ENCODE data around the gene PM20D1.

The PM20D1 gene

GRCh38 chr1:205792961-205793673 is 56.8 kb downstream of the PM20D1 start:
- FAIRE-seq (no peak), DNase-seq (ENCODE audit: insufficient read length, low spot score) (no peak)
- TF ChIP-seq POLR2A (IDR thresholded peaks at IDR 0.05; ENCODE audit: low read depth, low read length) (no peak), POLR2AphosphoS5 (IDR thresholded peaks at IDR 0.05; ENCODE audit: low read depth, low read length) (no peak), POU2F2 (IDR thresholded peaks at IDR 0.05; ENCODE audit: low read depth, low read length) (no peak), PAX5 (IDR thresholded peaks at IDR 0.05; ENCODE audit: insufficient read depth, low read length, severe bottlenecking) (no peak), SPI1 (IDR thresholded peaks at IDR 0.05; ENCODE audit: low read depth, low read length) (no peak), TAF1 (IDR thresholded peaks at IDR 0.05; ENCODE audit: low read depth, low read length) (no peak)

- TF ChIP-seq TAF1 (IDR thresholded peaks at IDR 0.05; ENCODE audit: low read depth, low read length) = no peak
- TF ChIP-seq POLR2AphosphoS5 (IDR thresholded peaks at IDR 0.05; ENCODE audit: low read depth, low read length) = no peak
- no peak for TF ChIP-seq PAX5 (IDR thresholded peaks at IDR 0.05; ENCODE audit: insufficient read depth, low read length, severe bottlenecking)
- FAIRE-seq = no peak
- DNase-seq (ENCODE audit: insufficient read length, low spot score) = no peak
These were observed 57.5 kb downstream of the PM20D1 start for GRCh38 chr1:205792481-205792881.

- peak; percentile 60 for DNase-seq (ENCODE audit: insufficient read length, low spot score)
- no peak for TF ChIP-seq POLR2A (IDR thresholded peaks at IDR 0.05; ENCODE audit: low read depth, low read length)
- no peak for TF ChIP-seq TAF1 (IDR thresholded peaks at IDR 0.05; ENCODE audit: low read depth, low read length)
- no peak for TF ChIP-seq SPI1 (IDR thresholded peaks at IDR 0.05; ENCODE audit: low read depth, low read length)
- no peak for TF ChIP-seq POLR2AphosphoS5 (IDR thresholded peaks at IDR 0.05; ENCODE audit: low read depth, low read length)
- TF ChIP-seq PAX5 (IDR thresholded peaks at IDR 0.05; ENCODE audit: insufficient read depth, low read length, severe bottlenecking) = no peak
- TF ChIP-seq POU2F2 (IDR thresholded peaks at IDR 0.05; ENCODE audit: low read depth, low read length) = no peak
- FAIRE-seq = peak; percentile 47
These were observed 58.3 kb downstream of the PM20D1 start for GRCh38 chr1:205791568-205792180.

GRCh38 chr1:205787287-205787916 is 62.5 kb downstream of the PM20D1 start:
- no peak for TF ChIP-seq TAF1 (IDR thresholded peaks at IDR 0.05; ENCODE audit: low read depth, low read length)
- TF ChIP-seq SPI1 (IDR thresholded peaks at IDR 0.05; ENCODE audit: low read depth, low read length) = no peak
- TF ChIP-seq POLR2A (IDR thresholded peaks at IDR 0.05; ENCODE audit: low read depth, low read length) = no peak
- TF ChIP-seq PAX5 (IDR thresholded peaks at IDR 0.05; ENCODE audit: insufficient read depth, low read length, severe bottlenecking) = no peak
- TF ChIP-seq POU2F2 (IDR thresholded peaks at IDR 0.05; ENCODE audit: low read depth, low read length) = no peak
- TF ChIP-seq POLR2AphosphoS5 (IDR thresholded peaks at IDR 0.05; ENCODE audit: low read depth, low read length) = no peak
- FAIRE-seq = no peak

GRCh38 chr1:205786601-205787000 is 63.3 kb downstream of the PM20D1 start:
- no peak for FAIRE-seq
- DNase-seq (ENCODE audit: insufficient read length, low spot score) = no peak
- no peak for TF ChIP-seq POU2F2 (IDR thresholded peaks at IDR 0.05; ENCODE audit: low read depth, low read length)
- no peak for TF ChIP-seq PAX5 (IDR thresholded peaks at IDR 0.05; ENCODE audit: insufficient read depth, low read length, severe bottlenecking)
- no peak for TF ChIP-seq POLR2A (IDR thresholded peaks at IDR 0.05; ENCODE audit: low read depth, low read length)
- no peak for TF ChIP-seq TAF1 (IDR thresholded peaks at IDR 0.05; ENCODE audit: low read depth, low read length)
- TF ChIP-seq SPI1 (IDR thresholded peaks at IDR 0.05; ENCODE audit: low read depth, low read length) = no peak
- TF ChIP-seq POLR2AphosphoS5 (IDR thresholded peaks at IDR 0.05; ENCODE audit: low read depth, low read length) = no peak

More at GRCh38 chr1:205787287-205787916, 62.5 kb downstream of the PM20D1 start:
- DNase-seq (ENCODE audit: insufficient read length, low spot score) = no peak

GRCh38 chr1:205785446-205785845 is 64.5 kb downstream of the PM20D1 start:
- DNase-seq (ENCODE audit: insufficient read length, low spot score) (no peak), FAIRE-seq (no peak)
- TF ChIP-seq POLR2AphosphoS5 (IDR thresholded peaks at IDR 0.05; ENCODE audit: low read depth, low read length) (no peak), POU2F2 (IDR thresholded peaks at IDR 0.05; ENCODE audit: low read depth, low read length) (no peak), SPI1 (IDR thresholded peaks at IDR 0.05; ENCODE audit: low read depth, low read length) (no peak), PAX5 (IDR thresholded peaks at IDR 0.05; ENCODE audit: insufficient read depth, low read length, severe bottlenecking) (no peak), TAF1 (IDR thresholded peaks at IDR 0.05; ENCODE audit: low read depth, low read length) (no peak)

- DNase-seq (ENCODE audit: insufficient read length, low spot score) (no peak), FAIRE-seq (no peak)
- TF ChIP-seq TAF1 (IDR thresholded peaks at IDR 0.05; ENCODE audit: low read depth, low read length) = no peak
- no peak for TF ChIP-seq POLR2AphosphoS5 (IDR thresholded peaks at IDR 0.05; ENCODE audit: low read depth, low read length)
- no peak for TF ChIP-seq SPI1 (IDR thresholded peaks at IDR 0.05; ENCODE audit: low read depth, low read length)
- no peak for TF ChIP-seq POU2F2 (IDR thresholded peaks at IDR 0.05; ENCODE audit: low read depth, low read length)
- TF ChIP-seq PAX5 (IDR thresholded peaks at IDR 0.05; ENCODE audit: insufficient read depth, low read length, severe bottlenecking) = no peak
- TF ChIP-seq POLR2A (IDR thresholded peaks at IDR 0.05; ENCODE audit: low read depth, low read length) = no peak
These were observed 66.0 kb downstream of the PM20D1 start for GRCh38 chr1:205783904-205784303.

GRCh38 chr1:205783433-205783795 is 66.5 kb downstream of the PM20D1 start:
- FAIRE-seq (no peak), DNase-seq (ENCODE audit: insufficient read length, low spot score) (no peak)
- no peak for TF ChIP-seq POLR2A (IDR thresholded peaks at IDR 0.05; ENCODE audit: low read depth, low read length)
- no peak for TF ChIP-seq PAX5 (IDR thresholded peaks at IDR 0.05; ENCODE audit: insufficient read depth, low read length, severe bottlenecking)
- TF ChIP-seq TAF1 (IDR thresholded peaks at IDR 0.05; ENCODE audit: low read depth, low read length) = no peak
- no peak for TF ChIP-seq POLR2AphosphoS5 (IDR thresholded peaks at IDR 0.05; ENCODE audit: low read depth, low read length)
- no peak for TF ChIP-seq POU2F2 (IDR thresholded peaks at IDR 0.05; ENCODE audit: low read depth, low read length)
- TF ChIP-seq SPI1 (IDR thresholded peaks at IDR 0.05; ENCODE audit: low read depth, low read length) = no peak

GRCh38 chr1:205782627-205783432 is 67.1 kb downstream of the PM20D1 start:
- FAIRE-seq (no peak), DNase-seq (ENCODE audit: insufficient read length, low spot score) (no peak)
- TF ChIP-seq POLR2A (IDR thresholded peaks at IDR 0.05; ENCODE audit: low read depth, low read length) (no peak), TAF1 (IDR thresholded peaks at IDR 0.05; ENCODE audit: low read depth, low read length) (no peak), SPI1 (IDR thresholded peaks at IDR 0.05; ENCODE audit: low read depth, low read length) (no peak), POU2F2 (IDR thresholded peaks at IDR 0.05; ENCODE audit: low read depth, low read length) (no peak), PAX5 (IDR thresholded peaks at IDR 0.05; ENCODE audit: insufficient read depth, low read length, severe bottlenecking) (no peak), POLR2AphosphoS5 (IDR thresholded peaks at IDR 0.05; ENCODE audit: low read depth, low read length) (no peak)
